Duodenal mucosa (tissue), 2 donors: ENCODE data around the gene FCER2.
"Not testable (repeated sequence)": the region's sequence is repeated elsewhere in the genome, so short reads cannot be mapped to it uniquely, and the experiment has no call there.

ENCODE experiments used
- H3K27ac ChIP-seq: one replicate; pipeline ENCODE4 v1.7.0; 2013; ENCODE audit warnings: low read depth, low read length
- H3K27me3 ChIP-seq, 2 donors: one replicate each; pipeline ENCODE4 v1.7.0; 2013; ENCODE audit warnings: low read length in 2 of 2, control low read depth in 1 of 2; ENCODE audit not compliant: insufficient read depth in 2 of 2, control insufficient read depth in 1 of 2
- H3K36me3 ChIP-seq, 2 donors: one replicate each; pipeline ENCODE4 v1.7.0; 2013; ENCODE audit warnings: low read length in 2 of 2, control low read depth in 1 of 2; ENCODE audit not compliant: insufficient read depth in 2 of 2, control insufficient read depth in 1 of 2
- H3K4me1 ChIP-seq, 2 donors: one replicate each; pipeline ENCODE4 v1.7.0; 2013; ENCODE audit warnings: low read length in 2 of 2, control low read depth in 1 of 2; ENCODE audit not compliant: insufficient read depth in 2 of 2, control insufficient read depth in 1 of 2
- H3K4me3 ChIP-seq, 2 donors: one replicate each; pipeline ENCODE4 v1.7.0; 2013; ENCODE audit warnings: low read length in 2 of 2, low read depth in 1 of 2
- H3K9ac ChIP-seq, 2 donors: one replicate each; pipeline ENCODE4 v1.7.0; 2013; ENCODE audit warnings: low read length in 2 of 2, low read depth in 1 of 2
- H3K9me3 ChIP-seq, 2 donors: one replicate each; pipeline ENCODE4 v1.7.0; 2013; ENCODE audit warnings: low read length in 2 of 2, control low read depth in 1 of 2; ENCODE audit not compliant: control insufficient read depth in 1 of 2

Gene FCER2, protein sequence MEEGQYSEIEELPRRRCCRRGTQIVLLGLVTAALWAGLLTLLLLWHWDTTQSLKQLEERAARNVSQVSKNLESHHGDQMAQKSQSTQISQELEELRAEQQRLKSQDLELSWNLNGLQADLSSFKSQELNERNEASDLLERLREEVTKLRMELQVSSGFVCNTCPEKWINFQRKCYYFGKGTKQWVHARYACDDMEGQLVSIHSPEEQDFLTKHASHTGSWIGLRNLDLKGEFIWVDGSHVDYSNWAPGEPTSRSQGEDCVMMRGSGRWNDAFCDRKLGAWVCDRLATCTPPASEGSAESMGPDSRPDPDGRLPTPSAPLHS

DNA sequence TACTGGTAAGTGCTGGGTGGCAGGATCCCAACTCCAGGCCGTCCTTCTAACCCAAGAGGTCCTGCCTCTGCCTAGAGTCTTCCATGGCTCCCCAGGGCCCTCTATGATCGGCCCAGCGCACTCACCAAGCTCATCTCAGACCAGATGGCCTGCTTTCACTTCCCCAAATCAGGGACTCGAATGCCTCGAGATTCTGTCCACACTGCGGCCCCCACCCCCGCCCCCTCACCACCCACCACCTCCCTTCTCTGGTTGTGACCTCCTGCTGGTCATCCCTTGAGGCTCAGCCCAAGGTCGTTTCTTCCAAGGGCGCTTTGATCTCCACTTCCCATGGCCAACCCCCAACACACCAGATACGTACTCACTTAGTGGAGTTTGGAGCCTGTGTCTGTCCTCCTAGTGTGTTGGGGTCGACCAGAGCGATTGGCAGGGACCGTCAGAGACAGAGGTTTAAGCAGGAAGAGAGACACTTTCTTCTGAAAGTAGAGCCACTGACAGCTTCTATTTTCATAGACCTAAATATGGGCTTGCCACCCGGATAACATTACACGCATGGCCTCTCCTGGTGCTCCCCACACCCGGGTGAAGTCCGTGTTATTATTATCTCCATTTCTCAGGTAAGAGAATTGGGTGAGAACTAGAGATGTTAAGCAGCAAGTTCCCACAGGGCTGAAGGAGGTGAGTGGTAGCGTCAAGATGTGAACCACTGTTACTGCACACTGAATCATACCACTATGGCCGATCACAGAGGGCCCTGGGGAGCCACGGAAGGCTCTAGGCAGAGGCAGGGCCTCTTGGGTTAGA, at the start of gene FCER2:
FCER2 (minus strand) TSS at position 478 of the 804 bp plus-strand sequence. CDS start 2,371 bp downstream, outside the sequence.
- Histone ChIP-seq H3K9me3 (no peaks in the 10 kb centered on the region), H3K27ac (no peak within 1 kb of the TSS), H3K36me3 (no peaks in the 10 kb centered on the region), H3K9ac (no peak within 1 kb of the TSS), H3K4me3 (no peak within 1 kb of the TSS), H3K27me3 (peaks cover 4 to 7% of the 10 kb centered on the region in 2 donors), H3K4me1 (peaks cover 0 to 5% of the 10 kb centered on the region in 2 donors)

- Histone ChIP-seq H3K27ac (no peak overlapping the region), H3K9me3 (peaks cover 0 to 1% of the 10 kb centered on the region in 2 donors), H3K27me3 (no peaks in the 10 kb centered on the region), H3K4me3 (no peak overlapping the region), H3K9ac (no peak overlapping the region), H3K36me3 (no peaks in the 10 kb centered on the region), H3K4me1 (no peaks in the 10 kb centered on the region)
Observed at GRCh38 chr19:7751157-7751783, 49.3 kb upstream of the FCER2 start.

DNA sequence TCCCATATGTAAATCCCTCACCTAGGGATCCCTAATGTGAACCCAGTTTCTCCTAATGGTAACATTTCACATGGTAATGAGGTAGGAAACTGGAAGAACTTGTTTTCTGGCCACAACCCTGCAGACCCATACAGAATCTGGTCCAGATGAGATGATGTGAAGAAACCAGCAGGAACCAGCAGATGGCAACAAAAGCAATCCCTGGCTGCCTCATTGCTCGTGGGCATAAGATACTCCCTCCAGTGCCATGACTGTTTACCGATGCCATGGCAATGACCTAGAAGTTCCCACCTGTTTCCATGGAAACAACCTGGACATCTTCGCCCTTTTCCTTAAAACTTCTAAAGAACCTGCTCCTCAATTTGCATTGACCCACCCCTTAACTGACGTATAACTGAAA, 46.8 kb upstream of the FCER2 start:
- Histone ChIP-seq H3K4me3 (no peak overlapping the region), H3K9me3 (no peaks in the 10 kb centered on the region), H3K36me3 (no peaks in the 10 kb centered on the region), H3K27me3 (no peaks in the 10 kb centered on the region), H3K27ac (no peak overlapping the region), H3K4me1 (no peaks in the 10 kb centered on the region), H3K9ac (no peak overlapping the region)

- Histone ChIP-seq H3K9ac (no peak overlapping the region), H3K27ac (no peak overlapping the region), H3K4me3 (no peak overlapping the region), H3K9me3 (no peaks in the 10 kb centered on the region), H3K27me3 (no peaks in the 10 kb centered on the region), H3K36me3 (no peaks in the 10 kb centered on the region), H3K4me1 (no peaks in the 10 kb centered on the region)
Observed at GRCh38 chr19:7748171-7748570, 46.2 kb upstream of the FCER2 start.

DNA sequence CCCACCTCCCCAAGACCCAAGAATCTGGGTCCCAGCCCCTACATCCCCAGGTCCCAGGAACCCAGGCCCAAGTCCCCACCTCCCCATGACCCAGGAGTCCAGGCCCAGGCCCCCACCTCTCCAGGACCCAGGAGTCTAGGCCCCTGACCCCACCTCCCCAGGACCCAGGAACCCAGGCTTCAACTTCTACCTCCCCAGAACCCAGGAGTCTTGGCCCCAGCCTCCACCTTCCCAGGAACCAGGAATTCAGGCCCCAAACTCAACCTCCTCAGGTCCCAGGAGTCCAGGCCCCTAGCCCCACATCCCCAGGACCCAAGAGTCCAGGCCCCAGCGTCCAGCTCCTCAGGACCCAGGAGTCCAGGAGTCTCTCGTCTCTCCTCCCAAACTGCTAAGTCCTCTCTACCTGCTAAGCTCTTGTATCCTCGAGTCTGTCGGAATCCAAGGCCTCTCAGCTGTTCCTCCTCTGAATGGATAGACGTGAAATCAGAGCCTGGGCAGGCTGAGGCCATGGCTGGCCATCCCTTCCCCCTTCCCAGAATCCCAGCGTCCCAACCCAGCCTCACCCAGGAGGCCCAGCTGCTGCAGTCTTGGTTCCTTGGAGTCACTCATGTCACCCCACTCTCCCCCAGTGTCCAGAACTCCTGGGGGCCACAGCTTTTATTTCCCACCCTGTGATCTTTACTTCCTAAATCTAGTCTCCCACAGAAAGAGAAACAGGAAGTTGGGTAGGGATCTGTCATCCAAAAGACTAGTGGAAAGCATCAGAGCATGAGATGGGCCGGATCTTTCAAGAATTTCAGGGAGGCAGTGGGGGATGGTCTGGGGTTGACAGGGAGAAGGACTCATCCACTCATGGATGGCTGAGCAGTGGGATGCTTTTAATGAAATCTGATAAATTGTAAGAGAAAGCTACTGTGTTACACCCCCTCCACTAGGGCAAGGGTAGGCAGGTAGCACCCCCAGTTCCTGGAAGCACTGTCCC, 45.3 kb upstream of the FCER2 start, which contains the start of gene CD209:
CD209 (minus strand) TSS at position 632 of the 982 bp plus-strand sequence; CDS start at position 609, 23 bp downstream.
- Histone ChIP-seq H3K27ac (no peak within 1 kb of the TSS), H3K9ac (no peak within 1 kb of the TSS), H3K27me3 (no peaks in the 10 kb centered on the region), H3K9me3 (no peaks in the 10 kb centered on the region), H3K4me1 (no peaks in the 10 kb centered on the region), H3K4me3 (no peak within 1 kb of the TSS), H3K36me3 (no peaks in the 10 kb centered on the region)

- H3K27ac ChIP-seq, H3K9ac ChIP-seq, H3K4me1 ChIP-seq, H3K4me3 ChIP-seq, H3K27me3 ChIP-seq, H3K36me3 ChIP-seq, H3K9me3 ChIP-seq: not testable (repeated sequence)
Observed at GRCh38 chr19:7746306-7746705, 44.4 kb upstream of the FCER2 start.

DNA sequence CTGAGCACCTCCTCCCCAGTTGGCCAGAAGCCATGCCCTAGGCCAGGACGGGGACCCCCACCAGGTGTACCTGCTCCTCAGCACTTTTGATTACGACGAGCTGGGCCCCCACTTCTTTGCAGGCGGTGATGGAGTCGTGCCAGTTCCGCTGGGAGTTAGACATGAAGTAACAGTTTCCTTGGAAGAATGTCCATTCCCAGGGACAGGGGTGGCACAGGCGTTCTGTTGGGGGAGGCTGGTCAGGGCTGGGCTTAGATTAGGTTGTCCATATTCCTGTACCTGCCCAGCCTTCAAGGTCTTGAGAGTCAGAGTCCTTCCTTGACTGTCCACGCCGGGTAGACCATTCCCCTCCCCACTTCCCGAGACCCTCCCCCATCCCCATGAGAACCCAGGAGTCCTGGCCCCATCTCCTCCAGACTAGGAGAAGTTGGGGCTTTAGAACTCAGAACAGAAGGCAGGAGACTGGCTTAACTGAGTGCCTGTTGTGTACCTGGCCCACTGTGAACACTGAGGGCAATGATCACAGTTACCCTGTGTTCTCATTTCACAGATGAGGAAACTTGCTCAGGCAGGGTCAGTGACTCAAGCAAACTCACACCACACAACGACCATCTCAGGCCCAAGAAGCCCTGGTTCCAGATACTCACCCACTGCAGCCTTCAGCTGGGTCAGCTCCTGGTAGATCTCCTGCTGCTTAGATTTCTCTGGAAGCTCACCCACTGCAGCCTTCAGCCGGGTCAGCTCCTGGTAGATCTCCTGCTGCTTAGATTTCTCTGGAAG, 43.1 kb upstream of the FCER2 start:
- no peaks in the 10 kb centered on the region for H3K27me3 ChIP-seq
- H3K36me3 ChIP-seq, result no peaks in the 10 kb centered on the region
- H3K9me3 ChIP-seq, result no peaks in the 10 kb centered on the region
- H3K27ac ChIP-seq, result no peak overlapping the region
- H3K9ac ChIP-seq, result no peak overlapping the region
- H3K4me3 ChIP-seq, result no peak overlapping the region
- H3K4me1 ChIP-seq, result no peaks in the 10 kb centered on the region

- Histone ChIP-seq H3K27ac (no peak overlapping the region), H3K9me3 (no peaks in the 10 kb centered on the region)
Observed at GRCh38 chr19:7744199-7744786, 42.4 kb upstream of the FCER2 start.

DNA sequence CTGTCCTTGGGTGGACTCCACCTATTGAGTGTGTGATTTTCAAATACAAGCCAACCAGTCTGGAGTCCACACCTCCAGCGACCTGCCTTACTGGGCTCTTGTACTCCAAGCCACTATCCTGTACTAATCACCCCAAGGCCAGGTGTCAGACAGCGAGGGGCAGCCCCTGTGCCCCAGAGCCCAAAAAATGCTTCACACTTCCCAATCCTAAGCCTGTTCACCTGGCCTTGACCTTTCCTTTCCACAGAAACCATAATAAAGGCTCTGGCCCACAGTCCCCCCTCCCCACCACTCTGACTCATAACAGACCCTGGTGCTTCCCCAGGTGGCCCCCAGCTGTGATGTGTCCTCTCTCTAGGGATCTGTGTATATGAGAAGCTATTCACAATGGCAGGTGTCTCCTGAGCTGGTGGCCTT, 41.5 kb upstream of the FCER2 start:
- Histone ChIP-seq H3K4me3 (no peak overlapping the region), H3K36me3 (no peaks in the 10 kb centered on the region), H3K4me1 (no peaks in the 10 kb centered on the region), H3K27ac (no peak overlapping the region), H3K9me3 (no peaks in the 10 kb centered on the region), H3K9ac (no peak overlapping the region), H3K27me3 (no peaks in the 10 kb centered on the region)

More at GRCh38 chr19:7744199-7744786, 42.4 kb upstream of the FCER2 start:
- Histone ChIP-seq H3K27me3 (no peaks in the 10 kb centered on the region), H3K4me3 (no peak overlapping the region), H3K4me1 (no peaks in the 10 kb centered on the region), H3K9ac (no peak overlapping the region), H3K36me3 (no peaks in the 10 kb centered on the region)
